Measurements from ENCODE around the gene ZNF224.
"Not testable (repeated sequence)": the region's sequence is repeated elsewhere in the genome, so short reads cannot be mapped to it uniquely, and the experiment has no call there.

Gene ZNF224

GRCh38 chr19:44121162-44121561 lies 27.0 kb downstream of the ZNF224 start:
- in situ Hi-C loops (cut with HindIII; ENCODE audit: low sequenced_read_pairs) = not testable (repeated sequence)

- in situ Hi-C loops (cut with HindIII; ENCODE audit: low sequenced_read_pairs) = no loop called here
Measured at GRCh38 chr19:44131955-44132354, 37.8 kb downstream of the ZNF224 start.

GRCh38 chr19:44141191-44142058 lies 47.3 kb downstream of the ZNF224 start, which contains the start of gene ZNF234:
Gene ZNF234, plus strand, starts transcription at chr19:44141554. Its CDS starts 3,079 bp downstream, at chr19:44144633.
- in situ Hi-C loops (cut with HindIII; ENCODE audit: low sequenced_read_pairs) = no loop called here

GRCh38 chr19:44142059-44142433 lies 47.9 kb downstream of the ZNF224 start:
- in situ Hi-C loops (cut with HindIII; ENCODE audit: low sequenced_read_pairs) = no loop called here

GRCh38 chr19:44149776-44150175 lies 55.6 kb downstream of the ZNF224 start:
- in situ Hi-C loops (cut with HindIII; ENCODE audit: low sequenced_read_pairs) = no loop called here

GRCh38 chr19:44151491-44151890 lies 57.3 kb downstream of the ZNF224 start:
- in situ Hi-C loops (cut with HindIII; ENCODE audit: low sequenced_read_pairs) = no loop called here

GRCh38 chr19:44156475-44156874 lies 62.3 kb downstream of the ZNF224 start:
- in situ Hi-C loops (cut with HindIII; ENCODE audit: low sequenced_read_pairs) = no loop called here
